B cell (primary cell): ENCODE results near the gene VWCE.

Experiments used
- EZH2 ChIP-seq: IDR thresholded peaks from 2 replicates; pipeline ENCODE4 v1.6.1; 2012; ENCODE audit warnings: borderline replicate concordance, low read depth, mild to moderate bottlenecking, moderate library complexity, low read length; ENCODE audit not compliant: insufficient read depth, poor library complexity, severe bottlenecking
- TF ChIP-seq, protein P1 (sequence below): fragments of 200-600 bp; IDR thresholded peaks from one replicate; pipeline ENCODE4 v1.8.0; 2022; ENCODE audit warnings: antibody characterized with exemption, mild to moderate bottlenecking

DNA sequence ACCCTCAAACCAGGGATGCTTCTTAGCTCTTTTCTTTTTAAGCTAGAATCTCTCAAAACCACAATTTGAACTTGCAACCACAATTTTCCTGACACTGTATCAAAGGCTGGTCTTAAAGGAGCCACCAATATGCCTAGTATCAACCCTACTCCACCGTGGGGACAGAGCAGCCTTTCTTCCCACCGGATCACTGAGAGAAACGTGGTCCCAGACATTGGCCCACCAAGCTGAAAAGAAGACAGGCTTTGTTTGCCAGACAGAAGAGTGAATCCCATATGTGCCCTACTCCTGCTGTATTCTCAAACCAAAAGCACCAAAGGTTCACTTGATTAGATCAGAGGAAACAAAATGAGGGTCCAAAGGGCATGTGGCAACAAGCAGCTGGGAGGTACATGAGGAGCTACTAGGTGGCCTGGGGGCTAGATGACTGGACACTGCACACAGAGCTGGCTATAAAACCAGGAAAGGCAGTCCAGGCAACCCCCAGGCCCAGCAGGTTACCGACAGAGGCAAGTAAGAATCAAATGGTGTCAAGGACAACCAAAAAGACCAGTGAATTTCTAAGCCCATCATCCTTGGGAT, 3.6 kb upstream of the VWCE start:
- TF ChIP-seq, protein P1, sequence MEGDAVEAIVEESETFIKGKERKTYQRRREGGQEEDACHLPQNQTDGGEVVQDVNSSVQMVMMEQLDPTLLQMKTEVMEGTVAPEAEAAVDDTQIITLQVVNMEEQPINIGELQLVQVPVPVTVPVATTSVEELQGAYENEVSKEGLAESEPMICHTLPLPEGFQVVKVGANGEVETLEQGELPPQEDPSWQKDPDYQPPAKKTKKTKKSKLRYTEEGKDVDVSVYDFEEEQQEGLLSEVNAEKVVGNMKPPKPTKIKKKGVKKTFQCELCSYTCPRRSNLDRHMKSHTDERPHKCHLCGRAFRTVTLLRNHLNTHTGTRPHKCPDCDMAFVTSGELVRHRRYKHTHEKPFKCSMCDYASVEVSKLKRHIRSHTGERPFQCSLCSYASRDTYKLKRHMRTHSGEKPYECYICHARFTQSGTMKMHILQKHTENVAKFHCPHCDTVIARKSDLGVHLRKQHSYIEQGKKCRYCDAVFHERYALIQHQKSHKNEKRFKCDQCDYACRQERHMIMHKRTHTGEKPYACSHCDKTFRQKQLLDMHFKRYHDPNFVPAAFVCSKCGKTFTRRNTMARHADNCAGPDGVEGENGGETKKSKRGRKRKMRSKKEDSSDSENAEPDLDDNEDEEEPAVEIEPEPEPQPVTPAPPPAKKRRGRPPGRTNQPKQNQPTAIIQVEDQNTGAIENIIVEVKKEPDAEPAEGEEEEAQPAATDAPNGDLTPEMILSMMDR = no peak
- no peak for TF ChIP-seq EZH2
